Anterior cingulate cortex (tissue), 58 donors: ENCODE data around the gene SPOP.
"Not testable (repeated sequence)": the region's sequence is repeated elsewhere in the genome, so short reads cannot be mapped to it uniquely, and the experiment has no call there.

Experiments used
- DNase-seq, 58 donors: peaks; one replicate each; lab custom pipeline; 2025; lab: John Stamatoyannopoulos, UW

SPOP gene

GRCh38 chr17:49664706-49665211 is 13.1 kb downstream of the SPOP start:
- no peak for DNase-seq

- DNase-seq: no peak
Measured at GRCh38 chr17:49659661-49660382, 18.1 kb downstream of the SPOP start.

GRCh38 chr17:49656247-49656646 is 21.6 kb downstream of the SPOP start:
- no peak for DNase-seq

GRCh38 chr17:49647256-49647585 is 30.7 kb downstream of the SPOP start:
- no peak for DNase-seq

- no peak for DNase-seq
Measured at GRCh38 chr17:49646391-49647255, 31.3 kb downstream of the SPOP start.

- DNase-seq: not testable (repeated sequence)
Measured at GRCh38 chr17:49646056-49646390, 31.9 kb downstream of the SPOP start.

- DNase-seq: no peak
Measured at GRCh38 chr17:49645654-49646053, 32.2 kb downstream of the SPOP start.

- DNase-seq: no peak
Measured at GRCh38 chr17:49640556-49640955, 37.3 kb downstream of the SPOP start.

GRCh38 chr17:49638818-49639217 is 39.1 kb downstream of the SPOP start:
- DNase-seq: no peak

GRCh38 chr17:49637739-49638138 is 40.2 kb downstream of the SPOP start:
- DNase-seq: no peak

- no peak for DNase-seq
Measured at GRCh38 chr17:49637050-49637449, 40.8 kb downstream of the SPOP start.

- no peak for DNase-seq
Measured at GRCh38 chr17:49635121-49635520, 42.8 kb downstream of the SPOP start.

GRCh38 chr17:49634485-49634860 is 43.4 kb downstream of the SPOP start:
- no peak for DNase-seq

- DNase-seq: no peak
Measured at GRCh38 chr17:49633762-49634484, 44.0 kb downstream of the SPOP start.

GRCh38 chr17:49633250-49633649 is 44.6 kb downstream of the SPOP start:
- no peak for DNase-seq

GRCh38 chr17:49632201-49632600 is 45.7 kb downstream of the SPOP start:
- no peak for DNase-seq

- no peak for DNase-seq
Measured at GRCh38 chr17:49631496-49631895, 46.4 kb downstream of the SPOP start.

GRCh38 chr17:49630113-49630900 is 47.6 kb downstream of the SPOP start:
- DNase-seq: no peak

- DNase-seq: no peak
Measured at GRCh38 chr17:49629447-49629846, 48.5 kb downstream of the SPOP start.

GRCh38 chr17:49624896-49625295 is 53.0 kb downstream of the SPOP start:
- peak in 13 of 58 donors; percentile 0 to 46 (median 13) for DNase-seq
